DMS53 (cell line): ENCODE measurements around the gene PAXX.

Source experiments
- DNase-seq: peaks from one replicate; lab custom pipeline; 2025; lab: John Stamatoyannopoulos, UW

Gene PAXX

DNA sequence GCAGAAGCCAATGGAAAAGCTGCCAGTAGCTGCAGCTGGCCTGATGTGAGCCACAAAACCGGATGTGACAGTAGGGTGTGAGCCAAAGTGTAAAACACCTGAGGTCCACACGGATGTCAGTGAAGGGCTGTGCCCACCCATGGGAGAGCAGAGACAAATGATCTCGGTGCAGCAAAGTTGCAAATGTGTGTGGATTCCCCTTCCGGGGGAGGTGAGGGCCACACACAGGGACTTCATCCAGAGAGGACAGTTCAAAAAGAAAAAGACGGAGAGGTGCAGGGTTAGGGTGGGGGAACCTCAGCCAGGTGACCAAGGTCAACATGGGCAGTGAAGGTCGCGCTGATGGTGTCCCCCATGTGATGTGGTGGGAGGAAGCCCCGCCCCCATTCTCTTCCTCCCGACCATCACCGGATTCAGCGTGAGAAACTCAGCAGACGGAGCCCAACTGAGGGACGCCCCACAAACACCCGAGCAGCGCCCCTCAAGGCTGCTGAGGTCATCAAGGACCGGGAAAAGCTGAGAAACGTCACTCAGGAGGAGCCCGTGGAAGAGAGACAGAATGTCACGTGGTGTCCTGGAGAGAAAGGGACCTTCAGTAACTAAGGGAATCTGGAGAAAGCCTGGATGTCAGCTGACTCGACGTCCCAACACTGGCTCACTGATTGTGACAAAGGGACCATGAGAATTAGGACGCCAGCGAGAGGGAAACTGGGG lies 26.3 kb upstream of the PAXX start:
- DNase-seq = peak; percentile 45

DNA sequence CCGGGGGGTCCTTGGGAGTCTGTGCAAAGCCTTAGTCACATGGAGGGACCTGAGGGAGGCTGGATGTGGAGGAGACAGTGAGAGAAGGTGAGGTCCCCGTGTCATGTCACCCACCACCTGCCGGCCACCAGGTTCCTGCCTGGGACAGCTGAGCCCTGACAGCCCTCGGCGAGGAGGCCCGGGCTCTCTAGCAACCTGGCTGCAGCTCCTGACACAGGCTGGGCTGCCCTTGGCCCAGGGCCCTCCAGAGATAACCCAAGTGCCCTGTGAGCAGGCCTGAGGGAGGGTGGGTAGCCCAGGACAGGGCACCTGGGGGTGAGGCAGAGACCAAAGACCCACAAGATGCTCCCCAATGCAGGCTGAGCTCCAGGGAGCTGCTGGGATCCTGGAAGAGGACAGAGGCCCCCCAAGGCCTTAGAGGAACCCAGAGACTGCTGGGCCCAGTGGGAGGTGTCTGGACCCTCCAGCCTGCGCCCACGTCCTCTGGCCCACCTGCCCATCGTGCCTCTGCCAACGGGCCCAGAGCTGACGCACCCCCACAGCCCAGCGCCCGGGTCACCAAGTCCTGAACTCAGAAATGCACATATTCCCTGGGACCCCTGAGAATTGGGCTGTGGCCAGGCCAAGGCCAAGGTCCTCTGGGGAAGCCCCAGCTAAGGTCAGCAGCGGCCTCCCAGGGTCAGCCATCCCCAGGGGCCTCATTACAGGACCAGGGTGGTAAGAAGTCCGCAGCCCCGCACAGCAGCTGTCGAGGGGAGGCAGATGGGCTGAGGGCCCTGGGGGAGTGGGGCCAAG lies 23.7 kb upstream of the PAXX start:
- DNase-seq = no peak

DNA sequence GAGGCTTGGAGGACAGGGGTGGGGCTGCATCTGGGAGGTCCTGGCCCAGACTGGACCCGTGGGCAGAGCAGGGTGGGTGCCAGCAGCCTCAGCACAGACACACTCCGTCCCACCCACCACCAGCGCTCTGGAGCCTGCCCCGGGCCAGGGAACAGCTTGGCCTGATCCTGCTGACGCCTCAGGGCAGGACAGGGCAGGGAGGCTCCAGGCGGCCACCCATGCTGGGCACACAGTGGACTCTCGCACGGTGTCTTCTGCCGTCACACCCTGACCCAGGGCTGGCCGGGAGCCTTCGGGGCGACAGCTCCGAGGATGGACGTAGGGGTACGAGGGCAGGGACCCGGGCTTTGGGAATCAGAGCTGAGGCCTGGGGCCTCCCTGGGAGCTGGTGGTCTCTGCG lies 23.1 kb upstream of the PAXX start:
- no peak for DNase-seq

DNA sequence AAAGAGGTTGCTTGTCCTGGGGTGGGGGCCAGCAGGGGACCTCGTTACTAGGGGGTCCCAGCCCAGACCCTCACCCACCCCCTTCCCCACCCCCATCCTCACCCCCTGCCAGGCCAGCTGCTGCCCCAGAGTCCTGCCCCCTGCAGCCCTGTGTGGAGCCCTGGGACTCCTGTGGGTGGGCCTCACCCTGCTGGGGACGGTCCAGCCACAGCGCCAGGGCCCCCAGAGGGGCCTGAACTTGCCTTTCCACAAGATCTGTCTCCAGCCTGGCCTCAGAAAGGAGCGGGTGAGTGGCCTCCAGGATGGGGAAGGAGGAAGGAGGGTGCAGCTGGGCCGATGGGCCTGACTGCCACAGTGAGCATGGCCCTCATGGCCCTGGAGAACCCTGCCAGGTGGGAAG lies 22.4 kb upstream of the PAXX start:
- no peak for DNase-seq

DNA sequence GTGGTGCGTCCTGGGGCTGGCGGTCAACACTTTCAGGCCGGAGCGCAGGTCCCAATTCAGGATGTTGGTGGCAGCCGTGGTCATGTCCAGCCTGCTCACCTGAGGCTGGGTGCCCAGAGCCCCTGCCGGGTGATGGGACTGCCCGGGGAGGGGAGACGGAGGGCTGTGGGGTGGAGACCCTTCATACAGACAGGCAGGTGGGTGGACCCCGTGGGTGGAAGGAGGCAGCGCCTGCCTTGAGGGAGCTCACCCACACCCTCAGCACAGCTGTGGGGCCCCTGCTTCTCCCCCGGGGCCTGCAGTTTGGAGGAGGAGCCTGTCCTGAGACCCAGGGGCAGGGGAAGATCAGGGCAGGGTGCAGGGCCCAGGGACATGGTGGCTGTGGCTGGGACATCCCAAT lies 21.9 kb upstream of the PAXX start:
- DNase-seq = no peak

DNA sequence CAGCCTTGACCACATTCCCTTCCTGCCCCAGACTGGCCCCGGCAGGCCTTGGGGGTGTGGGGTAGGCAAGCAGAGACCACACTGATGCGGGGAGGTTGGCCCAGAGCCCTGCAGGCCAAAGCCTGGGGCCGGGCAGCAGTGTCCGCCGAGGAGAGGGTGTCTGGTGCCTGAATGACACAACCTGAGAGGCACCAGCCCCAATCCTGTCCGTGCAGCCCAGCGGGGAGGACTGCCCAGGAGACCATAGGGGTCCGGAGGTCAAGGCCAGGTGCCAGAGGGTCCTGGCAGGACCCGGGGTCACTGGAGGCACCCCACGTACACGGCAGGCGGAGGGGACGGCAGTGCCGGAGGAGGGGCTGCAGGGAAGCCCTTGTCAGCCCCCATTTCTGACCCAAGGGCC lies 20.5 kb upstream of the PAXX start:
- DNase-seq = no peak

DNA sequence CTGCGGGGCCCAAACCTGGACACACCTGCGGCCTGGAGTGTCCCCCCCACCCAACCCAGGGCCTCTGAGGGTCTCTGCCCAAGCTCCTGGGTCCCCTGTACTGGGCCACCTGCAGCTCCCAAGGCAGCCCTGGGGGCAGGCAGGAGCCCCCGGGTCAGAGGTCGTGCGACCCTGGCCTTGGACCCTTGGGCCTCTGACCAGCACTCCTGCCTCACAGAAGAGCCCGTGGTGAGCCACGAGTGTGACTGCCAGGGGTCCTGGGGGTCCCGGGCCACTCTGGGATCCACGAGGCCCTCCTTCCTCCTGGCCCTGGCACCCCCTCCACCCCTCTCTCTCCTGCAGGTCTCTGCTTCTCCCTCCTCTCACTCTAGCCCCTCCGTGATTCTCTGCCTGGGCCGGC lies 19.9 kb upstream of the PAXX start:
- DNase-seq = no peak

DNA sequence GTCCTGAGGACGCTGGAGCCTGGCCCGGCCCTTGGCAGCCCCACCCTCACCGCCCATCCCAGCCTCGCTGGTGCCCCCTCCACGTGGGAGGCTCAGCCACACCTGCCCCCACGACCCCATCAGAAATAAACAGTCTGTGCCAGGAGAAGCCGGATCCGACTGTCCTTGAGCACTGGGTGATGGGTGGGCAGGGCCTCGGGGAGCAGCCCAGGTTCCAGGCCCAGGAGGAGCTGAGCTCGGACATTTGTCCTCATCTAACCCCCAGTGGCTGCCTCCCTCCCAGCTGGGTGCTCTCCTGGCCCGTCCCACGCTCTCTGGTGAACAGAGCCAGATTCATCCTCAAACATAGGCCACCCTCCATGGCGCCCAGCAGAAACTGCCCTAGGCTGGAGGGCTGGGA lies 19.5 kb upstream of the PAXX start:
- DNase-seq = no peak

DNA sequence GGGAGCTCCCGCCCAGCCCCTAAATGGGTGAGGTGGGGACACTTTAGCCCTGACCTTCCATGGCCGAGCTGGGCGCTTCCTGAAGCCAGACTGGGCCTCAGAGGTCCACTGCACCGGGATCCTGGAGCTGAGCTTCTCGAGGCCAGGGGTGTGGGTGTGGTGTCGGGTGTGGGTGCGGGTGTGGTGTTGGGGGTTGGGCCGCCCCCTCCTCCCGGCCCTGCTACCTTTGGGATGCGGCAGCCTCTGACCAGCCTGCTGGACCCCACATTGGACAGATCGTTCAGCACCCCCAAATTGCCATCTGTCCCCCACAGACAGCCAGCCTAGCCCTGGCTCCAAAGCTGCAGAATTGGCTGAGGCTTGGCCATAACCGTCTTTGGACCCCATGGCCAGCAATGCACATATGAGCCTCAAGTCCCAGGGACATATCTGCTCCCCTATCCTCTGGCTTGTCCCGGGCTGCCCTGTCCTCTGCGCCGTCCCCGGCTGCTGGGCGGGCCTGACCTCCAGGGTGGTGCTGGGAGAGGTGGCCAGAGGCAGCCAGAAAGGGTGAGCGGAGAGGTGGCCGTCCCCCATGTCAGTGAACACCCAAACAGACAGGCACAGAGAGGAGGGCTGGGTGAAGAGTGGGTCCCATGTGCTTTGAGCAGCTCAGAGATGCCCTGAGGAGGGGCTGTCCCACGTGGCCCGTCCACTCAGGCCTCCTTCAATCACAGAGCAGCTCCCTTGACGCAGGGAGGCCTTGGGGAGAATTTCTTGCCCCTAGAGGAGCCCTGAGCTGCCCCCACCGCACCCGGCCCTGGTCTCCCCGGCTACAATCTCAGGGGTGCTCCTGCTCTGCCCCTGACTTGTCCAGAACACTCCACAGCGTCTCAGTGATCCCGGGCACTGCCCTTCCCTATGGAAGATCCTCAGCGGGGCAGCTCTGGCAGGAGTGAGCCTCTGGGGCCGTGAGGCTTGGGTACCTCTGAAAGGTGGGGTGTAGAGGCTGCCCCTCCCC lies 18.3 kb upstream of the PAXX start:
- no peak for DNase-seq

DNA sequence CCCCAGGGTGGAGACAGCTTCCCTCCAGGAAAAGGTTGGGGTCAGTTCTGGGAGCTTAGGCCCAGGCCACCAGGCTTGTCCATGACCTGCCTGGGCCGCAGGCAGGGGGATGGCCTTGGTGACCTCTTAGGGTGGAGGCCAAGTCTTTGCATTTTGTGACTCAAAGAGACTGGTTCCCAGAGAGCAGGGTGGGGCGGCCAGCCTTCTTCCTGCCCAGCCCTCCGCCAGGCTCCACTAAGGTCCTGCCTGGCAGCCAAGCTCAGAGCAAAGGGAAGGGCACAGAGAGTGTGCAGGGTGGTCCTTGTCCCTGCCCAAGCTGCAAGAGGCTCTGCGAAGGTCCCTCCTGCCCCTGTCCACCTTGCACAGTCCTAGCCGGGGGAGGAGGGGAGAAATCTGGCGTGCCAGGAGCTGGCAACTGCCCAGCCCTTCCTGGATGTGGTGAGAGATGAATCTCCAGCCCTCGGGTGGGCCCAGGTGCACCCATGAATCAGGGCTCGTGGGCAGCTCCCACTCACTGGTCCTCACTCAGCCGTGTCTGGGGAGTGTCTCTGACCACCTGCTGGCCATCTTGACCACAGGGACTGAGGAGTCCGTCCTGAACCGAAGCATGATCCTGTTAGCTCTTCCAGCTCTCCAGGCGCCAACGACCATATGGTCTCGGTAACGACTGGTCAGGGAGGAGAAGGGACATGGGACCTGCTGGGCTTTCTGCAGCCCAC lies 17.2 kb upstream of the PAXX start:
- DNase-seq = no peak

DNA sequence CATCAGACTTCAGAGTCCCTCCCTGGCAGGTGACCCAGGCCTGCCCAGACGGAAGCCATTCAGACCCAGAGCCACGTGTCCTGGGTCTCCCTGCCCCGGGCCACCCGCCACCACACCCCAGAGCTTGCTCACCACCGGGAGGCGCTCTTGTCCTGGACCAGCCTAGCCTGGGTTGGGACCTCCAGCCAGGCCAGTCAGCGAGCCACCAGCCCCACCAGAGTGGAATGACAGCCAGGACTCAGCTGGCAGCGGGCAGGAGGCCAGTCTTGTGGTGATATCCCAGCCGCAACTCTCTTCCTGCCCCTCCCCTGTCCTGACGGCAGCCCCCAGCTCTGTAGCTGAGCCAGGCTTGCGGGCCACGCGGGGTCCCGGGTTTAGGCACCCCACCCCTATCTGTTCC lies 16.6 kb upstream of the PAXX start:
- DNase-seq = no peak

DNA sequence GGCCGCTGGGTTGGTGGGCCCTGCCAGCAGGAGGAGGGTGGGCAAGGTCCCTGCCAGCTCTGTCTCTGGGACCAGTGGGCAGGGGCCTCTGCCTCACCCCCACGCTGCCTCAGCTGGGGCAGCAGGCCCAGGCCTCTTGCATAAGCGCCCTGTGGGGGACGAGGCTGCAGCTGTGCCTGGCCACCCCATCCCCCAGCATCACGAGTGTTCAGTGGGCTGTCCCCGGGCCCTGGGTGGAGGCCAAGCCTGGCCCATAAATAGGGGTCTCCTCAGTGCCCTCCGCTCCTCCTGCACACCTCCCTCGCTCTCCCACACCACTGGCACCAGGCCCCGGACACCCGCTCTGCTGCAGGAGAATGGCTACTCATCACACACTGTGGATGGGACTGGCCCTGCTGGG lies 15.0 kb upstream of the PAXX start, which contains the start of gene PTGDS:
Gene PTGDS, plus strand, starts transcription at position 282 of the 400 bp plus-strand sequence. Its CDS starts 75 bp downstream, at position 357.
- DNase-seq = no peak

DNA sequence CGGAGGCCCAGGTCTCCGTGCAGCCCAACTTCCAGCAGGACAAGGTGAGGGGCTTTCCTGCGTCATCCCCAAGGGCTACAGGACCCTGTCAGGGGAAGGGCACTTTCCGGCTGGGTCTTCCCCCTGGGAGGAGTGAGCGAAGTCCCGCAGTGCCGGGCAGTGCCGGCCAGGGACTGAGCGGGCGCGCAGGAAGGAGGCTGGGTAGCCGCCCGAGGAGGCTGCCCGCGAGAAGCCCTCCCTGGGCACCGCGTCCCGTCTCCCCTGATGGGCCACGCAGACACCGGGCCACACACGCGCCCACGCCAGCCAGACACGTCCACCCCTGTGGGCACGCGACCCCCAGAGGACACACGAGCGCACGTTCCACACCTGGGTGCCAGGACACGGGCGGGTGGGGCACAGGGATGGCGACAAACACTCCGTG lies 14.6 kb upstream of the PAXX start:
- DNase-seq = peak; percentile 70

DNA sequence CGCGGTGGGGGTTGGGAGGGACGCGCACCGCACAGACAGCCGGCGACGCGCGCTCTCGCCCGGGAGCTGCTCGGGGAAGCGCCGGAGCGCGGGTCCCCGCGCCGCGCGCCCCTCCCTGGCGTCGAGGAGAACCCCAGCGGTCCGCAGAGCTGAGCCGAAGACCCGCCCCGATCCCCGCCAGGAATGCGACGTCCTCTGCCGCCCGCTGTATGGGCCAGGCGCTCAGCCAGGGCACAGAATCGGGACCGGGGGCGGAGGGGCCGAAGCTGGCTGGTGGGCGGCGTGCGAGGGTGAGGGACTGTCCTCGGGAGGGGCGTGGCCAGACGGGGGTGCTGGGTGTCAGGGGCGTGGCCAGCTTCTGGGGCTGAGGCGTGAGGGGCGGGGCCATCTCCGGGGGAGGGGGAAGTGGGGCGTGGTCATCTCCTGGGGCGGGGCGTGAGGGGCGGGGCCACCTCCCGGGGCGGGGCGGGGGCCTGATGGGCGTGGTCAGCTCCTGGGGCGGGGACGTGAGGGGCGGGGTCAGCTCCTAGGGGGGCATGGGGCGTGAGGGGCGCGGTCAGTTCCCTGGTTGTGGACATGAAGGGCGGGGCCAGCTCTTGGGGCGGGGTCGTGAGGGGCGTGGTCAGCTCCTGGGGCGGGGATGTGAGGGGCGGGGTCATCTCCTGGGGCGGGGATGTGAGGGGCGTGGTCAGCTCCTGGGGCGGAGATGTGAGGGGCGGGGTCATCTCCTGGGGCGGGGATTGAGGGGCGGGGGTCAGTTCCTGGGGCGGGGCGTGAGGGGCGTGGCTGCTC lies 14.0 kb upstream of the PAXX start:
- DNase-seq = peak; percentile 90

DNA sequence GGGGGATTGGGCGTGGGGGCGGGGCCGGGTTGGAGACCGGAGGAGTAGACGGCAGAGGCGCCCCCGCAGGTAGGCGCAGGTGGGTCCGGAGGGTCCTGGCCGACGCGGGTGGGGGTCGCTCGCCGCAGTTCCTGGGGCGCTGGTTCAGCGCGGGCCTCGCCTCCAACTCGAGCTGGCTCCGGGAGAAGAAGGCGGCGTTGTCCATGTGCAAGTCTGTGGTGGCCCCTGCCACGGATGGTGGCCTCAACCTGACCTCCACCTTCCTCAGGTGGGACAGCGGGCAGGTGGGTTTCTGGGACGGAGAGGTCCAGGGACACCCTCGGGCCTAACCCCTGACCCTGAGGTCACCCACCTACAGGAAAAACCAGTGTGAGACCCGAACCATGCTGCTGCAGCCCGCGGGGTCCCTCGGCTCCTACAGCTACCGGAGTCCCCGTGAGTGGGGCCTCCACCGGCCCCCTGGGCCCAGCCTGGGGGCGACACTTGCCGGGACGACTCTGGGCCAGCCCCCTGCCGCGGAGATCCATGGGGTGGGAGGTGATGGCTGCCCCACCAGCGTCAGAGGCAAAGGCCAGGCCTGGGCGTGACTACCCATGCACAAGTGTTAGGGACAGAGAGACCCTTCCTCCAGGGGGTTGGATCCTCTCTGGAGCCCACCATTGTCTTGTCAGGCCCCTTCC lies 13.2 kb upstream of the PAXX start:
- no peak for DNase-seq

DNA sequence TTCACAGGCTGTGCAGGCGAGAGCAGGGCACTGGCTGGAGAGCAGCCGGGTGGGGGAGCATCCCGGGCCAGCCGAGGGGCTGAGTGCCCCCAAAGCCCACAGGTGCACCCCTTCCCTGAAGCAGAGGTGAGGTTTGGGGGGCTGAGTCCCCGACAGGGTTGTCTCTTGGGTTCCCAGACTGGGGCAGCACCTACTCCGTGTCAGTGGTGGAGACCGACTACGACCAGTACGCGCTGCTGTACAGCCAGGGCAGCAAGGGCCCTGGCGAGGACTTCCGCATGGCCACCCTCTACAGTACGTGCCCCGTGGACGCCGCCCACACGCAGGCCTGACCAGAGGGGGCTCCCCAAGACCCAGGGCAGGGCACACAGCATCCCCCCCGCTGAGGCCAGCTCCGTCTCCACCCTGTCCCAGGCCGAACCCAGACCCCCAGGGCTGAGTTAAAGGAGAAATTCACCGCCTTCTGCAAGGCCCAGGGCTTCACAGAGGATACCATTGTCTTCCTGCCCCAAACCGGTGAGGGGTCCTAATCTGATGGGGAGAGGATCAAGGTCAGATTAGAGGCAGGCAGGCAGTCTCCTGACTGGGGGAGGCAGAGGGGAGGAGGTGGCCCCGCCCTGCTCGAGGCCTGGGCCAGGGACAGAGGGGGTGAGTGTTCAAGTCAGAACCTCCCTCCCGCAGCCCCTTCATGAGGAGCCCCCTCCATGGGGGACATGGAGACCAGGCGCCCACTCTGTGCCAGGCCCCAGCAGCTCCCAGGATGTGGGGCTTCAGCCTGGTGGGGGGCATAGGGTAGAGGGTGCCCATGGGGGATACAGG lies 12.2 kb upstream of the PAXX start:
- DNase-seq = no peak

DNA sequence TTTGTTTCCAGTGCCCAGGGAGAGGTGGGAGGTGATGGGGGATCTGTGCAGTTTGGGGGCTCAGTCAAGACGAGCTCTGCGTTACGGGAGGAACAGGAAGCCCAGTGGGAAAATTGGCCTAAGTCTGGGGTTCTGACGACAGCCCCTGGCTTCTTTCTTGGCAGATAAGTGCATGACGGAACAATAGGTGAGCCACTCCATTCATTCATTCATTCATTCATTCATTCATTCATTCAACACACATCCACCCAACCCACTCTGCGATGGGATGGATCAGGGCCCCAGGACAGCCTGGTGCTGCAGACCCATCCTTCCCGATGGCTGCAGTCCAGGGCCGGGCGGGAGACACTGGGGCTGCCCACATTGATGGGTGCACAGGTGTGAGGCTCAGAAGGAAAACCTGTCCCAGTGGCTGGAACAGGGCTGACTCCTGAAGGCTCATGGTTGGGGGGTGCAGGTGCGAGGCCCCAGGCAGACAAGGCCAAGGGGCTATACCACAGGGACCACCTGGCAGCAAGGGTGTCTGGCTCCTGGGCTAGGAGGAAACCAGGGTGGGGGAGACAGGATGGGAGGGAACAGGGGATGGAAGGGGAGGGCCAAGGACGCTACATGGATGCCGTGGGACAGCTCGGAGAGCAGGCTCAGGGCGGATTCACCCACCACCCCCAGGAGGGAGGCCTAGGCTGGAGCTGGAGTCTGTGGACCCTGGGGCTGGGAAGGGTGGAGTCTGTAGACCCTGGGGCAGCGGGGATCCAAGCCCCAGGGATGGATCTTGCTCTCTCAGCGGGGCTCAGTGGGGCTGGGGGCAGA lies 11.3 kb upstream of the PAXX start:
- DNase-seq = no peak

DNA sequence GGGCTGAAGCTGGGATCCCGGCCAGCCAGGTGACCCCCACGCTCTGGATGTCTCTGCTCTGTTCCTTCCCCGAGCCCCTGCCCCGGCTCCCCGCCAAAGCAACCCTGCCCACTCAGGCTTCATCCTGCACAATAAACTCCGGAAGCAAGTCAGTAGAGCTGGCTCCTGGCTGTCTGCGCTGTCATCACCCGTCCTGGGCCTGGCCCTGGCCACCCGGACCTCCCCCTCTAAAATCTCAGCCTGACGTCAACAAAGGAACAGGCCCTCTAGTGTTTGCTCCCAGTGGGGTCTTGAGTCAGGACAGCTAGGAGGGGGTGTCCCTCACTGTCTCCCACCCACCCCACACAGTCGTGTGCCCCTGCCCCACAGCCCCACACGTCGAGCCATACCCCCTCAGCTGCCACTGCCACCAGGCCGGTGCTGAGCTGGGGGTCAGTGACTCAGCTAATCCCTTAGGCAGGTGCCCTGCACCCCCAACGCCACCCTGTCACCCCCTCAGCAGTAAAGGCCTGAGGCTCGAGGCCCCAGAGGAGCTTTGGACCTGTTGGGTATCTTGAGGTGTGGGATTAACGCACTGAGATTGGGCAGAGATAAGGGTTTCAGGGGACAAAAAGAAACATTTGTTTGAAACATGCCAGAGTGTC lies 10.5 kb upstream of the PAXX start:
- DNase-seq = no peak
